Bone marrow (tissue), 2 donors: Measurements from ENCODE around the gene DISP1.

Experiments
- DNase-seq, 2 donors: peaks; one replicate each; lab custom pipeline; 2025; lab: John Stamatoyannopoulos, UW

Gene DISP1, protein sequence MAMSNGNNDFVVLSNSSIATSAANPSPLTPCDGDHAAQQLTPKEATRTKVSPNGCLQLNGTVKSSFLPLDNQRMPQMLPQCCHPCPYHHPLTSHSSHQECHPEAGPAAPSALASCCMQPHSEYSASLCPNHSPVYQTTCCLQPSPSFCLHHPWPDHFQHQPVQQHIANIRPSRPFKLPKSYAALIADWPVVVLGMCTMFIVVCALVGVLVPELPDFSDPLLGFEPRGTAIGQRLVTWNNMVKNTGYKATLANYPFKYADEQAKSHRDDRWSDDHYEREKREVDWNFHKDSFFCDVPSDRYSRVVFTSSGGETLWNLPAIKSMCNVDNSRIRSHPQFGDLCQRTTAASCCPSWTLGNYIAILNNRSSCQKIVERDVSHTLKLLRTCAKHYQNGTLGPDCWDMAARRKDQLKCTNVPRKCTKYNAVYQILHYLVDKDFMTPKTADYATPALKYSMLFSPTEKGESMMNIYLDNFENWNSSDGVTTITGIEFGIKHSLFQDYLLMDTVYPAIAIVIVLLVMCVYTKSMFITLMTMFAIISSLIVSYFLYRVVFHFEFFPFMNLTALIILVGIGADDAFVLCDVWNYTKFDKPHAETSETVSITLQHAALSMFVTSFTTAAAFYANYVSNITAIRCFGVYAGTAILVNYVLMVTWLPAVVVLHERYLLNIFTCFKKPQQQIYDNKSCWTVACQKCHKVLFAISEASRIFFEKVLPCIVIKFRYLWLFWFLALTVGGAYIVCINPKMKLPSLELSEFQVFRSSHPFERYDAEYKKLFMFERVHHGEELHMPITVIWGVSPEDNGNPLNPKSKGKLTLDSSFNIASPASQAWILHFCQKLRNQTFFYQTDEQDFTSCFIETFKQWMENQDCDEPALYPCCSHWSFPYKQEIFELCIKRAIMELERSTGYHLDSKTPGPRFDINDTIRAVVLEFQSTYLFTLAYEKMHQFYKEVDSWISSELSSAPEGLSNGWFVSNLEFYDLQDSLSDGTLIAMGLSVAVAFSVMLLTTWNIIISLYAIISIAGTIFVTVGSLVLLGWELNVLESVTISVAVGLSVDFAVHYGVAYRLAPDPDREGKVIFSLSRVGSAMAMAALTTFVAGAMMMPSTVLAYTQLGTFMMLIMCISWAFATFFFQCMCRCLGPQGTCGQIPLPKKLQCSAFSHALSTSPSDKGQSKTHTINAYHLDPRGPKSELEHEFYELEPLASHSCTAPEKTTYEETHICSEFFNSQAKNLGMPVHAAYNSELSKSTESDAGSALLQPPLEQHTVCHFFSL (N-terminal part only)

DNA sequence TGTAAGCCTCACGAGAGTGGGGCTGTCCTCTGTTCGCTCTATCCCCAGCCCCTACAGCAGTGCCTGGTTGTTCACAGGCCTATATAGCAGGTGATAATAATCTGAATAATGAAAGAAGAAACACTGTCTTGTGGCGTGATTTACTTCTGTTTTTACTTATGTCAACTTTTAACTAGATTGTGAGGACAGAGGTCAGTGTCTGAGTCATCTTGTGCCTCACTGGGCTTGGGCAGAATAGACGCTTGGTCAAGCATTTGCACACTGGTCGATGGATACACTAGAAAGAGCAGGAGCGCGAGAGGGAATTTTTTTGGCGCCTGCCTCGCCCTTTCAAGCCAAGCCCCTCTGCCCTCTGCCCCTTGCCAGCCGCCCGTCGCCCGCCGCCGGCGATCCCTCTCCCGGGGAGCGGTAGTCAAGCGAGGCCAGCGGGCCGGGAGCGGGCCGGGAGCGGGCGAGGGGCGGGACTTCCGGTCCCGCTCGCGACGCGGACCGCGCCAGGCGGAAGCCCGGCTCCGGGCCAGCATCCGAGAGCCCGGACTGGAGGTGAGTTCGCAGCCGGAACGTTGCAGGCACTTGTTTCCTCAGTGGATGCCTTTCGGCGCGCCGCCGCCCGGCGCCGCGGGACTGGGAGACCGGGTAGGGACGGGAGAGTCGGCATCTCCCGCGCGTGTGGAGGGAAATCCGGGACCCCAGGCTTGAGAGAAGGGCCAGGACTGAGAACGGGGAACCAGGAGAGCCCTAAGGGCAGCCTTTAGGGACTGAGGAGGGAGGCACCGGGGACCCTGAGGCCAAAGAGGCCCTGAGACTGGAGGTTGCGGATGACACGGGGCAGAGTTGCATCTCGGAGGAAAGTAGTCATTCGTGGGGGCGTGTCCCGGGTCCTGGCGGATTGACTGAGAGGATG lies at the start of gene DISP1:
TSS of gene DISP1 (plus strand) at position 504 of the 904 bp plus-strand sequence. CDS start 127,785 bp downstream, outside the sequence.
- peak; percentile 52 to 79 for DNase-seq

DNA sequence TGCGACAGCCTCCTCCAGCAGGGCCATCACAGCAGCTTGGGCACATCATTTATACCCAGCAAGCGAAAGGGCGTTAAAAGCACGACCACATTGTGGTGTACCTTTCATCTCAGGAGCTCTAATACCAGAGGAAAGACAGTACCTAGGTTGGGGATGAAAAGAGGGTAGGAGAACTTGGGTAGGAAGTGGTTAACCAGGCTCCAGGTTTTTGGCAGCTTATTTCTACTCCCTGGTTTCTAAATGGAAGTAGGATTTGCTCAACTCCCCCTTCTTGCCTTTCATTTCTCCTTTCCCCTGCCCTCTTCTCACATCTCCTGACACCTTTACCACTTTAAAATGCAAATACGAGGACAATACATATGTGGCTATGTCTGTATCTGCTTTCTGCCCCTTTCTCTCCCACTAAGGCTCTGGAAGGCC lies 47.7 kb upstream of the DISP1 start:
- DNase-seq = no peak

DNA sequence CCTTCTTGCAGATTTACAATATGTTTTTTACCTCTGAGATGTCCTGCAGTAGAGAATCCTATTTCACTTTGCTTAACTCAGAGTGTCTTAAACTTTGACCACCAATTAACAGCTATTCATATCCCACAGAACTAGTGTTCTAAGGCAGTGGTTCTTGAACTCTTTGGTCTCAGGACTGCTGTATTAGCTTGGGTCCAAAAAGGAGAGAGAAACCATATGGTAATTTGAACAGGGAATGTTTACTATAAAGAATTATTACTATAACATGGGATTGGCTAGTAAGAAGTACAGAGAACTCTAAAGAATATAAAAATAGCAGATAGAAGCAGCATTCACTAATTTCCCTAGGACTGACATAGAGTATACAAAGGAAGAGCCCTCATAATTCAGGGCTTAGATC lies 46.2 kb upstream of the DISP1 start:
- no peak for DNase-seq

DNA sequence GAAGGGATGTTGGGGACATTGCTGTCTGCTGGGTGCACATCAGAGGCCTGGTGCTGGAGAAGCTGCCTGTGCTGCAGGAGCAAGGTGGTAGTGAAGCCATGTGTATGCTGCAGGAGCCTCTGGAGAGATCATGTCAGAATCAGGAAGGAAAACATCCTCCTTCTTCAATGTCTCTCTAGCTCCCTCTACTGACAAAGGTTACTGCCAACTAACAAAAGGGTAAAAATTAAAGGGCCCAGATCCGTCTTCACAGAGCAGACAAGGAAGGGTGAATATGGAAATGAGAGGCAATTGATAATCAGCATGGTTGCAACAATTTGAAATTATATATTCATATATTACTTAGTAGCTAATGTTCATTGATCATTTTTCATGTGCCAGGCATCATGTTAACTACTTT lies 45.7 kb upstream of the DISP1 start:
- no peak for DNase-seq

DNA sequence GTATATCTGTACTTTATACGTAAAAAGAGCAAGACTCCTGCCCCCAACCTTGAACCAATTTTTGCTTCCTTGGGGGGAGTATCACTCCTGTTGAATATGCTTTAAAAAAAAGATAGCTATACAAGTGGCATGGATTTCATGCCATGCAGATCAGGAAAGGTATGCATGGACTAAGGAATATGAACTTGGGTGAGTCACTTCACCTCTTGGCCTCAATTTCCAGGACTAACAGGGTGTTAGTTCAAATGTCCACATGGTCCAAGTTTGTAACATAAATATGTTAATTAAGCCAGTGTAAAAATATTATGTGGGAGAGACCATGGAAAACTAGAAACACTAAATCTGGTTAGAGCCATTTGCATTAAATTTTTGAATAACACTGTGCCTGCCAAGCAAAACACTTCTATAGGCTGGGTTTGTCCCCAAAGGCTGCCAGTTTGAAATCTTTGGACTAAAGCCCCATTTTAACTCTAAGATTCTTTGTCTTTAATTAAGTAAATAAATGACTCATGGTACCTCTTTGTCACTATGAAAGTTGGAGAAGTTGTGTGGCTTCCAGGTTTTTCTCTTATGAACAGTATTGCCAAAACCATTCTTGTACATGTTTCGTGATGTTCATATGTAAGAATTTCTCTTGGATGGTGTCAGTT lies 44.7 kb upstream of the DISP1 start:
- DNase-seq = no peak

DNA sequence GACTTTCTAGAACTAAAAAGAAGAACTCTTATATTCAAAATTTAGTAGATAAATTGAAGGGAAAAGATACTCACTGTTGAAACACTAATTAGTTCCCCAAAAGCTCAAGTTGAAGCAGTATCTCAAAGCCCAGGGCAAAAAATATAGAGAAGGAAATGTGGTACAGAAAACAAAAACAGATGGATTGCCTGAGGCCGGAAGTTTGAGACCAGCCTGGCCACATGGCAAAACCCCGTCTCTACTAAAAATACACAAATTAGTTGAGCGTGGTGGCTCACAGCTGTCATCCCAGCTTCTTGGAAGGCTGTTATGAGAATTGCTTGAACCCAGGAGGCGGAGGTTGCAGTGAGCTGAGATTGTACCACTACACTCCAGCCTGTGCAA lies 41.9 kb upstream of the DISP1 start:
- DNase-seq = peak in 1 of 2 donors; percentile 92

DNA sequence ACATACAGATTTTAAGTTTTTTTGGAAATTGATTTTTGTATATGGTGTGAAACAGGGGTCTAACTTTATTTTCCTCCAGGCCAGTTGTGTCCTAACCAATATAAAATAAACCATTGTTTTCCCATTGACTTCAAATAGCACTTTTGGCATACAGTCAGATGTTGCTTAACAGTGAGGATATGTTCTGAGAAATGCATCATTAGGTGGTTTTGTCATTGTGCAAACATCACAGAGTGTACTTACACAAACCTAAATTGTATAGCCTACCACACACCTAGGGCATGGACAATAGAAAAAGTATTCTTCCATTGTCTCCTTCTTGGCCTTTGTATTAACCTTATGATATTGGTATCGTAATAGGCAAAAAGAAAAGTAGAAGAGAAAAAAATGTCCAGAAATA lies 37.4 kb upstream of the DISP1 start:
- no peak for DNase-seq

DNA sequence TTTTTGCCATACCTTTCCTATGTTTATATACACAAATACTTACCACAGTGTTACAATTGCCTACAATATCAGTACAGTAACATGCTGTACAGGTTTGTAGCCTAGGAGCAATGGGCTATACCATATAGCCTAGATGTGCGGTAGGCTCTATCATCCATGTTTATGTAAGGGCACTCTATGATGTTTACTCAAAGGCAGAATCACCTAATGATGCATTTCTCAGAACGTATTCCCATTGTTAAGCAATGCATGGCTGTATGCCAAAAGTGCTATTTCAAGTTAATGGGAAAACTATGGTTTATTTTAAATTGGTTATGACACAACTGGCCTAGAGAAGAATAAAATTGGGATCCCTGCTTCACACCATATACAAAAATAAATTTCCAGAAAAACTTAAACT lies 36.9 kb upstream of the DISP1 start:
- DNase-seq = no peak

DNA sequence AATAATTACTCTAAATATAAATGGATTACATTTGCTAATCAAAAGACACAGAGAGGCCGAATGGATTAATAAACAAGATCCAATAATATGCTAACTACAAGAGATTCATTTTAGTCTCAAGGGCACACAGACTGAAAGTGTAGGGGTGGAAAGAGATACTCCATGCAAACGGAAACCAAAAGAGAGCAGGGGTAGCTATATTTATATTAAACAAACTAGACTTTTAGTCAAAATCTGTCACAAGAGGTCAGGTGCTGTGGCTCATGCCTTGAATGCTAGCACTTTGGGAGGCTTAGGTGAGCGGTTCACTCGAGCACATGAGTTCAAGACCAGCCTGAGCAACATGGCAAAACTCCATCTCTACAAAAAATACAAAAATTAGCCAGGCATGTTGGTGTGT lies 33.6 kb upstream of the DISP1 start:
- DNase-seq = no peak

DNA sequence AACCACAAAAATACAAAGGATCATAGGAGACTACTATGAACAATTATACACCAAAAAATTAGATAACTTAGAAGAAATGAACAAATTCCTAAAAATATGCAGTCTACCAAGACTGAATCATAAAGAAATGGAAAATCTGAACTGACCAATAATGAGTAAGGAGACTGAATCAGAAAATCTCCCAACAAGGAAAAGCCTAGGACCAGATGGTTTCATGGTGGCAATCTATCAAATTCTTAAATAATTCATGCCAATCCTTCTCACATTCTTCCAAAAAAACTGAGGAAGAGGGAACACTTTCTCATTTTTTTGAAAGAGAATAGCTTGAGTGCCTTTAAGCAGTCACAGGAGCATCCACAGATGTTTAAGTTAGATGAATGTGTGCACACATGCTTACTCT lies 31.8 kb upstream of the DISP1 start:
- no peak for DNase-seq

DNA sequence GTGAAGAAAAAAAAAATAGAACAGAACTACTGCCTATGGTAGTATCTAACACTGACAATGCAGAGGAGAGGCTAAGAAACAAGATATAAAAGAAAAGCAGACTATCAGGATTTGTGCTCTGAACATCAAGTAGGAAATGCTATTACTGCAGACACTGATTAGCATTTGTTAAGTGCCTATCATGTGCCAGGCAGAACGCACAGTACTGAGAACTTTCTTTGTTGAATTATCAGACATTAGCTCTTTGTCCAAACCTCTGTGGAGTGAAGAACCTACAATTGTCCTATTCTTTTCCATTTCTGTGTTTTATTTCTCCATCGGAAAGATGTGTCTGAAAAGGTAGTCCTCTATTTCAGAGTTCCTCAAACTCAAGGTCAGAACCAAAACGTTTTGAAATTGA lies 30.5 kb upstream of the DISP1 start:
- no peak for DNase-seq

DNA sequence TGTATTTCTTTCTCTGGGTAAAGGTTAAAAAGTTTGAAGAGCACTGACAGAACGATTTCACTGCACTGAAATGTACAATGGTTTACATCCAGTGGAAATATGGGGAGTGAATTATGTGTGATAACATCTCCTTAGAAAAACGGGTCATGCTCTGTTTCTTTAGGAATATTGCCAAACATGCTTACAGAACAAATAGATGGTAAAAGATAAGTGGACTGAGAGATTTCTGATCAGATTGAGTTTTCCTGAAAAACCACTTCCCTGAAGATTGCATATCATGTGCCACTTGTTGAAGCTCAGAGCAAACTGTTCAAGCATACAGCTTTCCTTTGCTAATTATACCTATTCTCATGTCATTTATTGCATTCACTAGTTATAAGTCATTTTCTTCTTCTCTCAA lies 29.9 kb upstream of the DISP1 start:
- DNase-seq = no peak

DNA sequence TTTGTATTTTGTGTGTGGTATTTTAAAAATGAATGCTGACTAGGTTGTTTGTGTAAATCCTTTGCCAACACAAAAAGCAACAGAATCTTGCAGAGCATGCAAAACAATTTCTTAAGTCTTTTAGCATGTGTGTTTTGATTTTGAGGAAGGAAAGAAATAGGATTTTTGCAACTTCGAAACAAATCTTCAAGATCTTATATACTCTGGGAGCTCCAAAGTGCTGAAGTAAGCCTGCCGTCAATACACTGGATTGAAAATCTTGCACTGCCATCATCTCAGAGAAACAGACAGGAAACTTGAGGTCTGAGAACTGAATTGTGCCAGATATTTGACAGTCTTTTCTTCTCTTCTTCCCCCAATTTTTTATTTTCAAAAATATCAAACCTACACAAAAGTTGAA lies 29.3 kb upstream of the DISP1 start:
- no peak for DNase-seq

DNA sequence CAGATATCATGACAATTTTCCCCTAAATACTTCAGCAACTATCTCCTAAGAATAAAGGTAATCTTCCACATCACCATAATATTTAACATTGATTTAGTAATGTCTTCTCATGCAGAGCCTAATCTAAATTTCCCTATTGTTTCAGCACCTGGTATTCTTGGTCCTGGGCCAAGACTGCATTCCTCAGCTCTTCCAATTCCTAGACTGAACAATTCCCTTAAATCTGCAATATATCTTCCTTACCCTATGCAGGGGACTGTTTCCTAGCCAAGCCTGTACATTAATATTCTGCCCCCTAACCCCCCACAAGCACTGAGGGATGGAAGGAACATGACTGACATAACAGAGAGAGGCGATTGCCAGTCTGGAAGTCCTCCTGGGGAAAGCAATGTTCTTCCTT lies 28.7 kb upstream of the DISP1 start:
- no peak for DNase-seq

DNA sequence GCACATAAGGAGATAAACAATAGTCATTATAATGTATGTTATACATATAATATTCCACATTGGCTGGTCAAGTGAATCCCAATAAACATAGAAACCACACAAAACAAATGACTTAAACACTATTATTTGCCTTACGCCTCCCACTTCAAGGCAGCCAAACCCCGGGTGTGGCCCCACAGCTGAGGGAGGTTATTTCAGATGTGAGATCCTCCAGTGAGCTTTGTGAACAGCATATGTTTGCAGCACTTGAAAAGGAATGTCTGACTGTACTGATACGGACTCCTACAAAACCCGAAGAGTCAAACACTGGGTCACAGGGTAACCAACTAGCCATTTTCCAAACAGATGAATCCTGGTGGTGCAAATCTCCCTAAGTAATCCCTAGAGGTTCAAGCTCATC lies 27.1 kb upstream of the DISP1 start:
- no peak for DNase-seq

DNA sequence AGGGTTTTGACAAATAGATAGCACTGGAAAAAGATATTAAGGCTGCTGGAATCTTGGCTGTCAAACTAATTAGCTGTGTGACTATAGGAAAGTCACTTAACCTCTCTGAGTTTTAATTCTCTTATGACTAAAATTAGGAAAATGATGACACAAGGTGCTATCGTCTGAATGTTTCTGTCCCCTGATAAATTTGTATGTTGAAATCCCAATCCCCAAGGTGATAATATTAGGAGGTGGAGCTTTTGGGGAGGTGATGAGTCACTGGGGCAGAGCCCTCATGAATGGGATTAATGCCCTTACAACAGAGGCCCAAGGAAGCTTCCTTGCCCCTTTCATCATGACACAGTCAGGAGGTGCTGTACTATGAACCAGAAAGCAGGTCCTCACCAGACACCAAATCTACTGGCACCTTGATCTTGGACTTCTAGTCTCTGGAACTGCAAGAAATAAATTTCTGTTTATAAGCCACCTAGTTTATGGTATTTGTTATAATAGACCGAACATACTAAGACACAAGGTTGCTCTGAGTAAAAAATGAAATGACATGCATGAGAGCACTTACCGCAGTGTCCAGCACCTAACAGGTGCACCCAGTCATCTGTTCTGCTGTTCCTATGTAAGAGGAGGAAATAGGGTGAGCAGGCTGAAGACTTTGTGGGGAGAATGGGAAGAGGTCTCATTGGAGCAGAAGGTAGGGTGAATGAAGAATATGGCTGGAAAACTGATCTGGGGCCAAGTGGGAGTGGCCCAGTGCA lies 26.3 kb upstream of the DISP1 start:
- DNase-seq = no peak

DNA sequence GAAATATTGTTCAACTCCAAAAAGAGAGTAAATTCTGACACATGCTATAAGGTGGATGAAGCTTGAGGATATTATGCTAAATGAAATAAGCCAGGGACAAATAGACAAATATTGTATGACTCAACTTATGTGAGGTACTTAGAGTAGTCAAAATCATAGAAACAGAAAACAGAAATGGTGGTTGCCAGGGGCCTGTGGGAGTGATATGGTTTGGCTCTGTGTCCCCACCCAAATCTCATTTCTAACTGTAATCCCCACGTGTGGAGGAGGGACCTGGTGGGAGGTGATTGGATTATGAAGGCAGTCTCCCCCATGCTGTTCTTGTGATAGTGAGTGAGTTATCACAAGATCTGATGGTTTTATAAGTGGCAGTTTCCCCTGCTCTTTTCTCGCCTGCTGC lies 24.7 kb upstream of the DISP1 start:
- DNase-seq = no peak

DNA sequence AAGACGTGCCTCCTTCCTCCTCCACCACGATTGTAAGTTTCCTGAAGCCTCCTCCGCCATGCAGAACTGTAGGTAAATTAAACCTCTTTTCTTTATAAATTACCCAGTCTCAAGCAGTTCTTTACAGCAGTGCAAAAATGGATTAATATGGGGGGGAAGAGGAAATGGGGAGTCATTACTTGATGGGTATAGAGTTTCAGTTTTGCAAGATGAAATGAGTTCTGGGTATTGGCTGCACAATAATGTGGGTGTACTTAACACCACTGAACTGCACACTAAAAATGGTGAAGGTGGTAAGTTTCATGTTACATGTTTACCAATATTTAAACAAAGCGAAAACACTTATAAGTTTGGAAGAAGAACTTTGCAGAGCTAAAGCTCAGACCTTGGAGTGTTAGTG lies 24.3 kb upstream of the DISP1 start:
- no peak for DNase-seq

DNA sequence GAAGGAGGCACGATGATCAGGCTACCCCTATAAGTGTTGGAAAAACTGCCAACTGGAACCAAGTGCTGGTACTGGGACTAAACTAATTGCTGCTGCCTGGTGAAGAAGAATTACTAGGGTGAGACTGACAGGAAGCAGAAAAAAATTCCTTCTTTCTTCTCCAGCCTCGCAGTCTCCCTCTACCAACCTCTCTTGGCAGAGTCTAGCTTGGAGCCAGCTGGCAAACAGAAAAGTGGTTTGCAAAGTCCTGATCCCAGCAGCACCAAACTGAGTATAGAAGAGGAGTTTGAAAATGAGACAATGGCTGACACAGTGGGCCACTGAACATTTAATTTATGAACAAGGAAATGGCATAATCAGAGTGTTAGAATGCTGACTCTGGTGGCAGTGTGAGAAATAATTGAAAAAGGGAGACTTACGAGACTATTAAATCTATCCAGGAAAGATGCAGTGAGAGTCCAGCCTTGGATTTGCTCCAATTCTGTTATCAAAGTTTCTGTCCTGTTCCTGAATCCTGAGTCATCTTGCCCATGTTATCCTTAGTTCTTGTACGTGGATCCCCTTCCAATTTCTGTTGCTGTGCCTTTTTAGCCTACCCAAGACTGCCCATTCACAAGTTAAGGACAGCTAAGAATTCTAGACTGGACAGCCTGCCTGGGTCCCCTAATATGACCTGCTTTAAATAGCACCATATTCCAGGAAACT lies 23.7 kb upstream of the DISP1 start:
- DNase-seq = no peak
